ENCODE results near the gene FGF13.

The FGF13 gene

GRCh38 chrX:138711399-138712347 lies at the start of gene FGF13:
TSS of gene FGF13 (minus strand) at chrX:138711717. CDS start at chrX:138711003, 714 bp downstream.
- no peak for DNase-seq

- DNase-seq, result no peak
These were observed 47.9 kb upstream of the FGF13 start for GRCh38 chrX:138759217-138759943.

GRCh38 chrX:138756234-138756633 lies 44.7 kb upstream of the FGF13 start:
- no peak for DNase-seq

GRCh38 chrX:138754861-138755260 lies 43.3 kb upstream of the FGF13 start:
- DNase-seq, result no peak

GRCh38 chrX:138748480-138748879 lies 37.0 kb upstream of the FGF13 start:
- no peak for DNase-seq

GRCh38 chrX:138745196-138745595 lies 33.7 kb upstream of the FGF13 start:
- DNase-seq, result peak in 1 of 2 experiments; percentile 1

GRCh38 chrX:138742217-138742616 lies 30.7 kb upstream of the FGF13 start:
- no peak for DNase-seq

- DNase-seq, result no peak
These were observed 28.8 kb upstream of the FGF13 start for GRCh38 chrX:138740341-138740740.

- DNase-seq, result no peak
These were observed 11.8 kb upstream of the FGF13 start for GRCh38 chrX:138723301-138723700.

- DNase-seq, result no peak
These were observed 7.9 kb upstream of the FGF13 start for GRCh38 chrX:138719396-138719795.

- no peak for DNase-seq
These were observed 7.4 kb upstream of the FGF13 start for GRCh38 chrX:138718941-138719340.

- no peak for DNase-seq
These were observed 613 bp downstream of the FGF13 start for GRCh38 chrX:138710866-138711341.

GRCh38 chrX:138709886-138710791 lies 1.4 kb downstream of the FGF13 start:
- DNase-seq, result no peak

GRCh38 chrX:138708268-138708667 lies 3.2 kb downstream of the FGF13 start:
- DNase-seq, result no peak

- DNase-seq, result no peak
These were observed 6.9 kb downstream of the FGF13 start for GRCh38 chrX:138704596-138704995.

GRCh38 chrX:138704101-138704500 lies 7.4 kb downstream of the FGF13 start:
- DNase-seq, result no peak

- no peak for DNase-seq
These were observed 18.9 kb downstream of the FGF13 start for GRCh38 chrX:138692591-138692990.

- no peak for DNase-seq
These were observed 20.3 kb downstream of the FGF13 start for GRCh38 chrX:138691186-138691585.

GRCh38 chrX:138690591-138690990 lies 20.9 kb downstream of the FGF13 start:
- no peak for DNase-seq

GRCh38 chrX:138683600-138683999 lies 27.9 kb downstream of the FGF13 start:
- DNase-seq, result no peak

- no peak for DNase-seq
These were observed 41.8 kb downstream of the FGF13 start for GRCh38 chrX:138669693-138670092.

- DNase-seq, result no peak
These were observed 47.1 kb downstream of the FGF13 start for GRCh38 chrX:138664466-138664865.

- DNase-seq, result no peak
These were observed 47.5 kb downstream of the FGF13 start for GRCh38 chrX:138664016-138664415.
